GM12878 (cell line): ENCODE results near the gene GCSAM. TPM values are rescaled to one million over a fixed set of nuclear protein-coding genes. Genes with fewer than 3 reads are reported as not detected.

Experiments used
- ATAC-seq: fragments of 200-7000 bp; cut with Tn5 transposase; 3 replicates; pipeline ENCODE4 v1.9.1; 2020; ENCODE audit warnings: mild to moderate bottlenecking, moderate library complexity
- BruUV-seq: library from RNA; stranded (reverse); fragments of 400-500 nt; replicated peaks from 2 replicates; lab custom pipeline; 2021; lab: Mats Ljungman, UMichigan
- CTCF ChIA-PET: fragments of 300-600 bp; sonication (Branson Sonifier 250); formaldehyde crosslinking; extraction: SDS; loops from one replicate; lab custom pipeline; 2021; ENCODE audit warnings: inconsistent platforms; lab: Yijun Ruan, JAX
- POLR2A ChIA-PET: fragments of 350-600 bp; formaldehyde crosslinking; extraction: SDS; loops from one replicate; lab custom pipeline; 2021; ENCODE audit warnings: inconsistent platforms; lab: Charles Lee
- RAD21 ChIA-PET: fragments of 300-600 bp; sonication (Branson Sonifier 250); formaldehyde crosslinking; loops from one replicate; lab custom pipeline; 2023; ENCODE audit warnings: antibody characterized with exemption; ENCODE audit not compliant: unreplicated experiment; lab: Charles Lee
- SMC1A ChIA-PET: fragments of 300-600 bp; sonication (Branson Sonifier 250); formaldehyde crosslinking; loops from one replicate; lab custom pipeline; 2023; ENCODE audit not compliant: unreplicated experiment, uncharacterized antibody; lab: Charles Lee
- DNase-seq: peaks from one replicate; pipeline ENCODE4 v3.0.0-alpha.2; 2011; ENCODE audit warnings: low read depth, low spot score
- FAIRE-seq: peaks from 3 replicates; lab custom pipeline; 2011; peaks lifted over from hg19 to GRCh38; lab: Jason Lieb, UNC
- H2AFZ ChIP-seq: 2 replicates; pipeline ENCODE4 v1.6.0; 2011; ENCODE audit warnings: low read depth, low read length, control low read depth; ENCODE audit not compliant: control insufficient read depth
- H3K27ac ChIP-seq: 2 replicates; pipeline ENCODE4 v1.5.1; 2011; ENCODE audit warnings: control low read depth; ENCODE audit not compliant: control insufficient read depth, insufficient read depth
- H3K27me3 ChIP-seq, 2 experiments: replicated peaks in 1 of 2; 2 replicates each; pipeline versions ENCODE4 v1.6.0 to v1.6.1; 2011; ENCODE audit warnings: low read length in 1 of 2; ENCODE audit not compliant: control insufficient read depth in 2 of 2, insufficient read depth in 2 of 2
- H3K36me3 ChIP-seq, 2 experiments: 2 replicates each; pipeline ENCODE4 v1.5.1; 2011; ENCODE audit warnings: low read length in 1 of 2; ENCODE audit not compliant: control insufficient read depth in 2 of 2, insufficient read depth in 2 of 2
- H3K4me1 ChIP-seq: 2 replicates; pipeline ENCODE4 v1.6.1; 2011; ENCODE audit warnings: mild to moderate bottlenecking, low read length, moderate library complexity, mixed read lengths; ENCODE audit not compliant: control insufficient read depth, insufficient read depth
- H3K4me2 ChIP-seq: 2 replicates; pipeline ENCODE4 v1.6.0; 2011; ENCODE audit warnings: control low read depth; ENCODE audit not compliant: control insufficient read depth, insufficient read depth
- H3K4me3 ChIP-seq: fragments of 200-600 bp; sonication (generic); 2 replicates; pipeline ENCODE4 v1.5.1; 2016
- H3K79me2 ChIP-seq: 2 replicates; pipeline ENCODE4 v1.6.0; 2011; ENCODE audit warnings: low read length; ENCODE audit not compliant: control insufficient read depth, insufficient read depth
- H3K9ac ChIP-seq: 2 replicates; pipeline ENCODE4 v1.8.0; 2011; ENCODE audit warnings: low read length, control low read depth, mixed read lengths; ENCODE audit not compliant: control insufficient read depth, insufficient read depth
- H3K9me3 ChIP-seq: replicated peaks from 3 replicates; pipeline ENCODE4 v1.5.1; 2011; ENCODE audit warnings: mild to moderate bottlenecking, low read length; ENCODE audit not compliant: control insufficient read depth, insufficient read depth
- H4K20me1 ChIP-seq: 2 replicates; pipeline ENCODE4 v1.6.0; 2011; ENCODE audit not compliant: control insufficient read depth, insufficient read depth
- ATF2 ChIP-seq: IDR thresholded peaks from 2 replicates; pipeline ENCODE4 v1.6.1; 2012; ENCODE audit warnings: low read length, inconsistent platforms
- ATF7 ChIP-seq: fragments of 450-650 bp; IDR thresholded peaks from 2 replicates; pipeline ENCODE4 v1.6.1; 2016; ENCODE audit warnings: low read depth, mild to moderate bottlenecking
- BACH1 ChIP-seq: fragments of 450-650 bp; IDR thresholded peaks from 2 replicates; pipeline ENCODE4 v1.6.1; 2017; ENCODE audit warnings: mild to moderate bottlenecking, borderline replicate concordance
- BHLHE40 ChIP-seq, 2 experiments: fragments of 450-650 bp in 1 of 2; IDR thresholded peaks; 2 replicates each; pipeline ENCODE4 v1.6.1; 2011 to 2017; ENCODE audit warnings: low read depth in 2 of 2, borderline replicate concordance in 1 of 2, improper control_type of control experiment in 1 of 2, low read length in 1 of 2, mild to moderate bottlenecking in 1 of 2
- CHD1 ChIP-seq: IDR thresholded peaks from 2 replicates; pipeline ENCODE4 v1.6.1; 2012; ENCODE audit warnings: low read depth, low read length, improper control_type of control experiment
- CTCF ChIP-seq, 3 experiments: IDR thresholded peaks in 2 of 3; conservative IDR thresholded peaks in 1 of 3; 2 replicates each; pipeline ENCODE4 v1.5.1; 2011; ENCODE audit warnings: low read depth in 3 of 3, low read length in 3 of 3, mild to moderate bottlenecking in 3 of 3, control low read depth in 2 of 3, moderate library complexity in 2 of 3, inconsistent platforms in 1 of 3, mixed read lengths in 1 of 3; ENCODE audit not compliant: control insufficient read depth in 2 of 3, insufficient read depth in 1 of 3; ENCODE audit errors: extremely low read depth in 1 of 3
- EZH2 ChIP-seq: IDR thresholded peaks from 2 replicates; pipeline ENCODE4 v1.6.1; 2012; ENCODE audit warnings: low read depth, mild to moderate bottlenecking, control low read depth, inconsistent platforms, low read length, borderline replicate concordance; ENCODE audit not compliant: control insufficient read depth
- FOXM1 ChIP-seq: IDR thresholded peaks from 2 replicates; pipeline ENCODE4 v1.6.1; 2012; ENCODE audit warnings: low read depth, mild to moderate bottlenecking, inconsistent platforms, low read length, moderate library complexity
- HDAC2 ChIP-seq: fragments of 200-600 bp; sonication (generic); IDR thresholded peaks from 2 replicates; pipeline ENCODE4 v1.6.1; 2017
- RAD21 ChIP-seq: IDR thresholded peaks from 2 replicates; pipeline ENCODE4 v1.6.1; 2011; ENCODE audit warnings: mild to moderate bottlenecking, low read depth, low read length, moderate library complexity; ENCODE audit not compliant: insufficient read depth
- RBBP5 ChIP-seq: fragments of 200-600 bp; sonication (generic); conservative IDR thresholded peaks from 2 replicates; pipeline ENCODE4 v1.6.1; 2016
- SIX5 ChIP-seq: IDR thresholded peaks from 2 replicates; pipeline ENCODE4 v1.6.1; 2011; ENCODE audit warnings: mild to moderate bottlenecking, low read depth, low read length, moderate library complexity; ENCODE audit not compliant: severe bottlenecking
- SMC3 ChIP-seq: IDR thresholded peaks from 2 replicates; pipeline ENCODE4 v1.6.1; 2011; ENCODE audit warnings: low read length, improper control_type of control experiment, borderline replicate concordance
- SP1 ChIP-seq: IDR thresholded peaks from one replicate; pipeline ENCODE4 v1.6.1; 2011; ENCODE audit warnings: low read depth, low read length
- TAF1 ChIP-seq: IDR thresholded peaks from 2 replicates; pipeline ENCODE4 v1.6.1; 2011; ENCODE audit warnings: mild to moderate bottlenecking, low read depth, low read length, borderline replicate concordance
- YY1 ChIP-seq: IDR thresholded peaks from 2 replicates; pipeline ENCODE4 v1.6.1; 2011; ENCODE audit warnings: low read depth, mild to moderate bottlenecking, low read length
- WGBS: methylation state at CpG from one replicate; pipeline ENCODE4 v1.1.6; 2016; ENCODE audit warnings: low lambda C conversion rate; ENCODE audit not compliant: insufficient replicate concordance, insufficient coverage; ENCODE audit errors: missing lambda C conversion rate; 5-methylcytosine and 5-hydroxymethylcytosine counted together
- in situ Hi-C: fragments of 300-500 bp; cut with MboI; formaldehyde crosslinking; loops from 9 replicates; pipeline ENCODE4 v1.14.3; 2018; ENCODE audit warnings: mixed read lengths
- intact Hi-C: fragments of 100-400 bp; cut with micrococcal nuclease; formaldehyde crosslinking; loops from one replicate; pipeline ENCODE4 v1.14.2; 2022; ENCODE audit not compliant: unreplicated experiment
- polyA plus RNA-seq, 11 experiments: library from polyadenylated mRNA; depleted of rRNA in 4 of 11; unstranded in 6 of 11; stranded (reverse) in 5 of 11; fragments of >200 nt; fragmentation: Nextera tagmentation in 4 of 11; fragmentation: Illumina TruSeq in 1 of 11; extraction: Ambion mirVana in 4 of 11; extraction: Trizol in 1 of 11; gene quantifications; 1 replicate in 1 of 11; 2 replicates in 10 of 11; pipeline versions ENCODE4 v1.2.1 to v1.2.3, GENCODE V29; 2011 to 2016; ENCODE audit warnings: inconsistent platforms in 2 of 11, missing spikeins in 2 of 11, low read depth in 1 of 11
- total RNA-seq, 4 experiments: library from RNA; depleted of rRNA in 3 of 4; stranded (reverse); fragments of >200 nt in 3 of 4; fragmentation: Illumina TruSeq in 1 of 4; extraction: Trizol in 1 of 4; gene quantifications; 2 replicates each; pipeline versions ENCODE4 v1.2.1 to v1.2.3, GENCODE V29; 2013 to 2021
- TF ChIP-seq, protein P1 (sequence below): fragments of 450-650 bp; IDR thresholded peaks from 2 replicates; pipeline ENCODE4 v1.6.1; 2017; ENCODE audit warnings: low read depth, mild to moderate bottlenecking, moderate library complexity

Gene GCSAM
- total and polyA plus RNA-seq, 10 of the 15 experiments (the other 5 are each of a cell fraction or from before 2014, with no cell fraction given) = 81.5 to 407 (median 107) TPM

DNA sequence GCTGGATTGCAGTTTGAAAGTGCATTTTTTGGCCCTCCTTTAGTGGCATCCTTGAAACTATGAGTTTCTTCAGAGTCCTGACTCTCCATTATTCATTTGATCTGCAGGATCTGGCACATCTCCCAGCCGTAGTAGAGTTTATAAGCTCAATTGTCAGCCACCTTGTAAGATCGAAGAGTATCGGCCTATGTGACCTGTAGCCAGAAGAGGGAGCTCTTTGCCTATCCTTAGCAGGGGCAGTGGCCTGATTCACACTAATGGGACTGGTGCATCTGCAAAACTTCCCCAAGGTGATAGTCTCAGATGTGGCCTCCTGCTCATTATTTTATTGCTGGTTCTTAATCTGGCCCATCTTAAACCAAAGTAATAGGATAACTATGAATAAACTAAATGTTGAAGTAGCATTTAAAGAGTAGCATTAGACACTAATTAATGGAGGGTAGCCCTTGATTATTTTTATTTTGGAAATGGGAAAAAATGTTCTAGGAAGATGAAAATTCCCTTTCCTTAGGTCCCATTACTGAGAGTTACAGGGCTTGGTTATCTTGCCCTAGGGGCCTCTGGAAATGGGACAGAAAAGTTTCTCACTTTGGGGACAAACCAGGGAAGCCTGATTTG is 21.2 kb downstream of the GCSAM start:
- H3K27ac ChIP-seq = peak overlapping the region; percentile 95
- ChIA-PET CTCF (interaction anchor here (0.6 to 4.1 kb wide), 71 partner anchors 9 to 925 kb away, joined by 3 to 94 read pairs (median 5); partner anchors contain the start of genes ABHD10, BTLA, CD200 and GCSAM), POLR2A (interaction anchor here (0.6 to 1.5 kb wide), 8 partner anchors 21 to 343 kb away, joined by 3 to 21 read pairs (median 4); partner anchors contain the start of gene GCSAM), RAD21 (interaction anchor here (0.7 to 2.8 kb wide), 62 partner anchors 9 to 907 kb away, joined by 3 to 83 read pairs (median 4); partner anchors contain the start of genes ABHD10, ATG3, BTLA and CD200), SMC1A (interaction anchor here (0.7 to 4.2 kb wide), 59 partner anchors 9 to 867 kb away, joined by 3 to 92 read pairs (median 4); partner anchors contain the start of genes BTLA, CD200, GCSAM and SLC9C1)
- no peaks in the 10 kb centered on the region for H3K27me3 ChIP-seq
- H4K20me1 ChIP-seq = no peaks in the 10 kb centered on the region
- WGBS = 0% methylated on average over 3 of the region's 3 CpGs
- H3K4me3 ChIP-seq = no peak overlapping the region
- no peaks in the 10 kb centered on the region; a peak in 1 of 4 replicates for H3K36me3 ChIP-seq
- no peak for DNase-seq
- H3K4me1 ChIP-seq = peaks cover 46% of the 10 kb centered on the region
- no peak overlapping the region for H3K4me2 ChIP-seq
- intact Hi-C loops (loop anchor here (1.0 to 10.0 kb wide), 6 partner anchors 181 to 863 kb away; partner anchors contain the start of gene CD200R1), in situ Hi-C loops (loop anchor here (5.0 kb wide), 3 partner anchors 180 to 410 kb away; partner anchors contain the start of gene SLC9C1)
- no peaks in the 10 kb centered on the region for H3K9me3 ChIP-seq
- peak; percentile 59 for ATAC-seq
- no TSS peak for BruUV-seq
- H3K9ac ChIP-seq = no peak overlapping the region
- H2AFZ ChIP-seq = no peak overlapping the region
- peaks cover 10% of the 10 kb centered on the region for H3K79me2 ChIP-seq
- peak; percentile 62 for FAIRE-seq
- peak in 1 of 2 experiments; percentile 16; a peak in 1 of 4 replicates for TF ChIP-seq BHLHE40 (IDR thresholded peaks at IDR 0.05; ENCODE audit: borderline replicate concordance in 1 of 2, low read depth in 2 of 2, low read length in 1 of 2)
- no peak for TF ChIP-seq CHD1
- TF ChIP-seq EZH2 = no peak
- peak; percentile 45; the same call in 1 of the 2 replicates for TF ChIP-seq FOXM1
- TF ChIP-seq RAD21 = peak; percentile 100
- TF ChIP-seq CTCF (IDR thresholded peaks at IDR 0.05 in 2 of 3, conservative IDR thresholded peaks at IDR 0.05 in 1 of 3; ENCODE audit: control insufficient read depth in 2 of 3, extremely low read depth in 1 of 3, insufficient read depth in 1 of 3, low read depth in 3 of 3, low read length in 3 of 3) = peak; percentile 91 to 98 (median 93); a peak in 5 of 6 replicates
- no peak for TF ChIP-seq RBBP5
- TF ChIP-seq SMC3 = peak; percentile 94
- TF ChIP-seq SIX5 = no peak
- TF ChIP-seq BACH1 = 0 out of 2 replicates have a peak, but pooled peaks have one; percentile 13
- TF ChIP-seq ATF2 = peak; percentile 21; the same call in 1 of the 2 replicates
- TF ChIP-seq ATF7 = peak; percentile 36; the same call in 1 of the 2 replicates
- no peak for TF ChIP-seq TAF1
- TF ChIP-seq, protein P1, sequence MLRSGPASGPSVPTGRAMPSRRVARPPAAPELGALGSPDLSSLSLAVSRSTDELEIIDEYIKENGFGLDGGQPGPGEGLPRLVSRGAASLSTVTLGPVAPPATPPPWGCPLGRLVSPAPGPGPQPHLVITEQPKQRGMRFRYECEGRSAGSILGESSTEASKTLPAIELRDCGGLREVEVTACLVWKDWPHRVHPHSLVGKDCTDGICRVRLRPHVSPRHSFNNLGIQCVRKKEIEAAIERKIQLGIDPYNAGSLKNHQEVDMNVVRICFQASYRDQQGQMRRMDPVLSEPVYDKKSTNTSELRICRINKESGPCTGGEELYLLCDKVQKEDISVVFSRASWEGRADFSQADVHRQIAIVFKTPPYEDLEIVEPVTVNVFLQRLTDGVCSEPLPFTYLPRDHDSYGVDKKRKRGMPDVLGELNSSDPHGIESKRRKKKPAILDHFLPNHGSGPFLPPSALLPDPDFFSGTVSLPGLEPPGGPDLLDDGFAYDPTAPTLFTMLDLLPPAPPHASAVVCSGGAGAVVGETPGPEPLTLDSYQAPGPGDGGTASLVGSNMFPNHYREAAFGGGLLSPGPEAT = 0 out of 2 replicates have a peak, but pooled peaks have one; percentile 28
- peak; percentile 86 for TF ChIP-seq YY1
- no peak for TF ChIP-seq HDAC2
- peak; percentile 45 for TF ChIP-seq SP1
